ENCODE measurements around the gene FKBP1A.

Gene FKBP1A

GRCh38 chr20:1429143-1429728, 36.4 kb upstream of the FKBP1A start:
- H3K9ac ChIP-seq (ENCODE audit: low read length) = no peak overlapping the region
- no peak overlapping the region for H3K27ac ChIP-seq (ENCODE audit: low read length)
- H3K27me3 ChIP-seq (ENCODE audit: control insufficient read depth, insufficient read depth, low read length) = no peaks in the 10 kb centered on the region
- H3K4me3 ChIP-seq (ENCODE audit: low read length) = no peak overlapping the region
- no peaks in the 10 kb centered on the region for H3K36me3 ChIP-seq (ENCODE audit: control insufficient read depth, low read depth, low read length)
- H3K9me3 ChIP-seq (ENCODE audit: control insufficient read depth, low read depth, low read length) = peaks cover 15% of the 10 kb centered on the region
- H3K4me1 ChIP-seq (ENCODE audit: control insufficient read depth, low read depth, low read length) = peaks cover 36% of the 10 kb centered on the region

- H3K9ac ChIP-seq (ENCODE audit: low read length) = no peak overlapping the region
- peaks cover 2% of the 10 kb centered on the region for H3K9me3 ChIP-seq (ENCODE audit: control insufficient read depth, low read depth, low read length)
- peaks cover 40% of the 10 kb centered on the region for H3K4me1 ChIP-seq (ENCODE audit: control insufficient read depth, low read depth, low read length)
- no peak overlapping the region for H3K4me3 ChIP-seq (ENCODE audit: low read length)
- no peaks in the 10 kb centered on the region for H3K27me3 ChIP-seq (ENCODE audit: control insufficient read depth, insufficient read depth, low read length)
- H3K36me3 ChIP-seq (ENCODE audit: control insufficient read depth, low read depth, low read length) = no peaks in the 10 kb centered on the region
- peak overlapping the region; percentile 67 for H3K27ac ChIP-seq (ENCODE audit: low read length)
Measured at GRCh38 chr20:1427457-1428054, 34.7 kb upstream of the FKBP1A start.

DNA sequence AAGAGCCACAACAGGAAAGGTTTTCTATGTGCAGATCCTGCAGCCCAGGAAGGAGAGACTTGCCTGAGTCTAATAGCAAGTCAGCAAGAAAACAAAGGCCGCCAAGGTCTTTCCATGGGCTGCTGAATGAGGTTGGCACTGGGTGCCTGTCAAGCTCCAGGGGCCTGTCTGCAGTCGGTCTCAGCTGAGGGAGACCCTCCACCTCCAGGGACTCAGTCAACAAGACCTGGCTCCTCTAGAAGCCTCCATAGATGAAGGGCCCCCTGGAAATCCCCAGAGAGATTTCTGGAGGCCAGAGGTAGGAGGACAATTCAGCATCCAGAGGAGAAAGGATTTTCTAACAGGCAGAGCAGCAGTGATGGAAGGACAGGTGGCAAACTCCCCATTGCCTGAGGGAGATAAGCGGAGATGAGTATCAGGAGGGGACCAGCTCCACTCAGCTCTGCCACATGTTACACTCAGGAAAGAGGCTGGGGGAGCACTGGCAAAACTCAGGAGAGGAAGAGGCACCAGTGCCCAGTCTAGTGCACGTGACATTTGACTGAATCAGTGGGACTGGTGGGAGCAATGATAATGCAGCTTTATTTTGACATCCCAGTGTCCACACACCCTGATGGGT, 33.5 kb upstream of the FKBP1A start:
- no peak overlapping the region for H3K9ac ChIP-seq (ENCODE audit: low read length)
- H3K27me3 ChIP-seq (ENCODE audit: control insufficient read depth, insufficient read depth, low read length) = no peaks in the 10 kb centered on the region
- H3K4me1 ChIP-seq (ENCODE audit: control insufficient read depth, low read depth, low read length) = peaks cover 30% of the 10 kb centered on the region
- no peaks in the 10 kb centered on the region for H3K36me3 ChIP-seq (ENCODE audit: control insufficient read depth, low read depth, low read length)
- no peak overlapping the region for H3K27ac ChIP-seq (ENCODE audit: low read length)
- H3K4me3 ChIP-seq (ENCODE audit: low read length) = no peak overlapping the region
- H3K9me3 ChIP-seq (ENCODE audit: control insufficient read depth, low read depth, low read length) = no peaks in the 10 kb centered on the region

DNA sequence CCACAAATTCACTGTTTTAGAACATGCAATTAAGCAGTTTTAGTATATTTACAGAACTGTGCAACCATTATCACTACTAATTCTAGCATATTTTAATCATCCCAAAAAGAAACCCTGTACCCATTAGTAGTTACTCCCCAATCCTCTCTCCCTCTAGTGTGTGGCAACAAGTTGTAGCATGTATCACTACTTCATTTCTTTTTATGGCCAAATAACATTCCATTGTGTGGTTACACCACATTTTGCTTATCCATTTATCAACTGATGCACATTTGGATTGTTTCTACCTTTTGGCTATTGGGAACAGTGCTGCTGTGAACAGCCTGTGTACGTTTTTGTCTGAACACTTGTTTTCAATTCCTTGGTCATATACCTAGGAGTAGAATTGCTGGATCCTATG, 31.5 kb upstream of the FKBP1A start:
- Histone ChIP-seq H3K27ac (ENCODE audit: low read length) (peak overlapping the region; percentile 73), H3K9ac (ENCODE audit: low read length) (no peak overlapping the region), H3K4me1 (ENCODE audit: control insufficient read depth, low read depth, low read length) (peaks cover 30% of the 10 kb centered on the region), H3K36me3 (ENCODE audit: control insufficient read depth, low read depth, low read length) (no peaks in the 10 kb centered on the region), H3K9me3 (ENCODE audit: control insufficient read depth, low read depth, low read length) (peaks cover 5% of the 10 kb centered on the region), H3K4me3 (ENCODE audit: low read length) (no peak overlapping the region), H3K27me3 (ENCODE audit: control insufficient read depth, insufficient read depth, low read length) (no peaks in the 10 kb centered on the region)

DNA sequence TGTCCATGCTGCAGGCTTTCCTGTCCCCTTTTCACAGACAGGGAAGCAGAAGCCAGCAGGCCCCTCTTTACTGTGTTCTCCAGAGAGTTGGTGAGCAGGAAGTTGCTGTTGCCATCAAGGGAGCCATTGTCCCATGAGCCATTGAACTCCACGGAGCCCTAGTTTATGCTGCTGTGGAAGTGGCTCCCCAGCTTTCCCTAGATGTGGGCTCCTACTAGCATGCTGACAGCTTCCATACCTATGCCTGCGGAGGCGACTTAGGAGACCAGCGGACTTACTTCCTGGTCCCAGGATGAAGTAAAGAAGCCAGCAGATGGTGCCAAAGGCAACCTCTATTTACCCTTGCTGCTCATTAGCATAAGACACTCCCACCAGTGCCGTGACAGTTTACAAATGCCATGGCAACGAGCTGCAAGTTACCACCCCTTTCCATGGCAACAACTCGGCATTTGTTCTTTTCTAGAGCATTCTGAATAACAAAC, 30.8 kb upstream of the FKBP1A start:
- Histone ChIP-seq H3K27me3 (ENCODE audit: control insufficient read depth, insufficient read depth, low read length) (no peaks in the 10 kb centered on the region), H3K27ac (ENCODE audit: low read length) (peak overlapping the region; percentile 73), H3K4me3 (ENCODE audit: low read length) (no peak overlapping the region), H3K36me3 (ENCODE audit: control insufficient read depth, low read depth, low read length) (no peaks in the 10 kb centered on the region), H3K9ac (ENCODE audit: low read length) (no peak overlapping the region), H3K9me3 (ENCODE audit: control insufficient read depth, low read depth, low read length) (peaks cover 5% of the 10 kb centered on the region), H3K4me1 (ENCODE audit: control insufficient read depth, low read depth, low read length) (peaks cover 30% of the 10 kb centered on the region)

DNA sequence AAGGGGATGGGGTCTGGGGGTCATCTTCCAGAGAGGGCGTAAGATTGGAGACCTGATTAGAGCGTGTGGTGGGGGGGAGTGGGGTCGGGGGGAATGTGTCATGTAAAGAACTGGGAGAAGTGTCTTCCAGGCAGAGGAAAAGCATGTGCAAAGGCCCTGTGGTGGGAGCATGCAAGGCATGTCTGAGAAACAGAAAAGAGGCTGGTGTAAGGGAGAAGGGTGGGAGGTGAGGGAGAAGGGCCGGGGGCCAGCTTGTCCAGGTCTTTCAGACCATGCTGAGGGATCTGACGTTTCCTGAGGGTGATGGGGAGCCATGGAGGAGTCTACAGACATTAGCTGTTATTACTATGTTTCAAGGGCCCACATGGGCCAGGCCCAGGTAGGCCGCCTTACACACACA, 30.4 kb upstream of the FKBP1A start:
- Histone ChIP-seq H3K27ac (ENCODE audit: low read length) (no peak overlapping the region), H3K27me3 (ENCODE audit: control insufficient read depth, insufficient read depth, low read length) (no peaks in the 10 kb centered on the region), H3K4me1 (ENCODE audit: control insufficient read depth, low read depth, low read length) (peaks cover 30% of the 10 kb centered on the region), H3K4me3 (ENCODE audit: low read length) (no peak overlapping the region), H3K9me3 (ENCODE audit: control insufficient read depth, low read depth, low read length) (peaks cover 5% of the 10 kb centered on the region), H3K9ac (ENCODE audit: low read length) (no peak overlapping the region), H3K36me3 (ENCODE audit: control insufficient read depth, low read depth, low read length) (no peaks in the 10 kb centered on the region)

DNA sequence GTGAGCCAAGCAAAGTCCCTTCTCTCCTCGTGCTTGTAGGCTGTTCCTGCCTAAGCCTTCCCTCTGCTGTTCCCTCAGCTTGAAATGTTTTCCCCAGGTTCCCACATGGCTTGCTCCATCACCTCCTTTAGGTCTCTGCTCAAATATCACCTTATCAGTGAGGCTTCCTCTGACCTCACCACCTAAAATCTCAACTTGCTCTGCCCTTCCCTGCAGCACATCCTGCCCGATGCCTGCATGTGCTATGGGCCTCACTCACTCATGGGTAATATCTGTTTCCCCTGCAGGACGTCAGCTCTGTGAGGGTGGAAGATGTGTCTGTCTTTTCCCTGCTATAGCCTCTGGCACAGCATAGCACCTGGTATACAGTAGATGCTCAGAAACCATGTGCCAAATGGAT, 29.9 kb upstream of the FKBP1A start:
- H3K4me1 ChIP-seq (ENCODE audit: control insufficient read depth, low read depth, low read length) = peaks cover 27% of the 10 kb centered on the region
- no peak overlapping the region for H3K4me3 ChIP-seq (ENCODE audit: low read length)
- H3K9ac ChIP-seq (ENCODE audit: low read length) = no peak overlapping the region
- H3K36me3 ChIP-seq (ENCODE audit: control insufficient read depth, low read depth, low read length) = no peaks in the 10 kb centered on the region
- no peaks in the 10 kb centered on the region for H3K27me3 ChIP-seq (ENCODE audit: control insufficient read depth, insufficient read depth, low read length)
- H3K27ac ChIP-seq (ENCODE audit: low read length) = no peak overlapping the region
- peaks cover 5% of the 10 kb centered on the region for H3K9me3 ChIP-seq (ENCODE audit: control insufficient read depth, low read depth, low read length)

- H3K4me1 ChIP-seq (ENCODE audit: control insufficient read depth, low read depth, low read length) = peaks cover 8% of the 10 kb centered on the region
- H3K9ac ChIP-seq (ENCODE audit: low read length) = no peak overlapping the region
- H3K27me3 ChIP-seq (ENCODE audit: control insufficient read depth, insufficient read depth, low read length) = no peaks in the 10 kb centered on the region
- no peak overlapping the region for H3K27ac ChIP-seq (ENCODE audit: low read length)
- H3K4me3 ChIP-seq (ENCODE audit: low read length) = no peak overlapping the region
- no peaks in the 10 kb centered on the region for H3K36me3 ChIP-seq (ENCODE audit: control insufficient read depth, low read depth, low read length)
- peaks cover 5% of the 10 kb centered on the region for H3K9me3 ChIP-seq (ENCODE audit: control insufficient read depth, low read depth, low read length)
Measured at GRCh38 chr20:1420066-1420465, 27.2 kb upstream of the FKBP1A start.

GRCh38 chr20:1418350-1418749, 25.5 kb upstream of the FKBP1A start:
- Histone ChIP-seq H3K27ac (ENCODE audit: low read length) (no peak overlapping the region), H3K9ac (ENCODE audit: low read length) (no peak overlapping the region), H3K36me3 (ENCODE audit: control insufficient read depth, low read depth, low read length) (no peaks in the 10 kb centered on the region), H3K4me3 (ENCODE audit: low read length) (no peak overlapping the region), H3K4me1 (ENCODE audit: control insufficient read depth, low read depth, low read length) (no peaks in the 10 kb centered on the region), H3K9me3 (ENCODE audit: control insufficient read depth, low read depth, low read length) (peaks cover 5% of the 10 kb centered on the region), H3K27me3 (ENCODE audit: control insufficient read depth, insufficient read depth, low read length) (no peaks in the 10 kb centered on the region)

GRCh38 chr20:1417790-1418189, 24.9 kb upstream of the FKBP1A start:
- Histone ChIP-seq H3K4me3 (ENCODE audit: low read length) (no peak overlapping the region), H3K4me1 (ENCODE audit: control insufficient read depth, low read depth, low read length) (no peaks in the 10 kb centered on the region), H3K9me3 (ENCODE audit: control insufficient read depth, low read depth, low read length) (peaks cover 5% of the 10 kb centered on the region), H3K36me3 (ENCODE audit: control insufficient read depth, low read depth, low read length) (no peaks in the 10 kb centered on the region), H3K27ac (ENCODE audit: low read length) (no peak overlapping the region), H3K9ac (ENCODE audit: low read length) (no peak overlapping the region), H3K27me3 (ENCODE audit: control insufficient read depth, insufficient read depth, low read length) (no peaks in the 10 kb centered on the region)

DNA sequence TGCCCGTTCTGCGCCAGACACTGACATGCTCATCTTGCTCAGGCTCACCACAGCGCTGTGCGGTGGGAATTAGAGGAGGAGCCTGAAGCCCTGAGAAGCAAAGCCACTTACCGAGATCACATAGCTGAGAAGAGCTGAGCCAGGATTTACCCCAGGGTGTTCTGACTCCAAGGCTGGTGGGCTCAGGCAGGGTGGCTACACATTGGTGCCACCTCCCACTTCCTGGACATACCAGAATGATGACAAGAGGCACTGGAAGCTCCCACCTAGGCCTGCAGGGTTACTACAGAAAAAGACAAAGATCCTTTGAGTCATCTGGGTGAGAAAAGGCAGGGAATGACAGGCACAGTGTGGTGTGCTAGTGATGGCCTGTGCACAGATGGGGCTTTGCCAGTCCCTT, 24.4 kb upstream of the FKBP1A start:
- Histone ChIP-seq H3K9me3 (ENCODE audit: control insufficient read depth, low read depth, low read length) (peaks cover 5% of the 10 kb centered on the region), H3K4me3 (ENCODE audit: low read length) (no peak overlapping the region), H3K36me3 (ENCODE audit: control insufficient read depth, low read depth, low read length) (no peaks in the 10 kb centered on the region), H3K4me1 (ENCODE audit: control insufficient read depth, low read depth, low read length) (no peaks in the 10 kb centered on the region), H3K27ac (ENCODE audit: low read length) (no peak overlapping the region), H3K9ac (ENCODE audit: low read length) (no peak overlapping the region), H3K27me3 (ENCODE audit: control insufficient read depth, insufficient read depth, low read length) (no peaks in the 10 kb centered on the region)

Data from iPS-18a (cell line).